ENCODE data around the gene PSORS1C1.

PSORS1C1 gene

GRCh38 chr6:31075528-31075927 is 39.1 kb upstream of the PSORS1C1 start:
- no peak overlapping the region for H3K4me3 ChIP-seq (ENCODE audit: low read depth, low read length)
- no peak for TF ChIP-seq CTCF (IDR thresholded peaks at IDR 0.05; ENCODE audit: low read depth, low read length, missing control alignments)
- in situ Hi-C loops (cut with HindIII; ENCODE audit: low sequenced_read_pairs) = no loop called here
- DNase-seq (ENCODE audit: low read depth) = no peak

- in situ Hi-C loops (cut with HindIII; ENCODE audit: low sequenced_read_pairs) = no loop called here
- no peak for DNase-seq (ENCODE audit: low read depth)
- no peak for TF ChIP-seq CTCF (IDR thresholded peaks at IDR 0.05; ENCODE audit: low read depth, low read length, missing control alignments)
- H3K4me3 ChIP-seq (ENCODE audit: low read depth, low read length) = no peak overlapping the region
Measured at GRCh38 chr6:31076611-31077010, 38.0 kb upstream of the PSORS1C1 start.

GRCh38 chr6:31079656-31080261 is 34.8 kb upstream of the PSORS1C1 start:
- no peak overlapping the region for H3K4me3 ChIP-seq (ENCODE audit: low read depth, low read length)
- peak; percentile 91 for TF ChIP-seq CTCF (IDR thresholded peaks at IDR 0.05; ENCODE audit: low read depth, low read length, missing control alignments)
- in situ Hi-C loops (cut with HindIII; ENCODE audit: low sequenced_read_pairs) = no loop called here
- DNase-seq (ENCODE audit: low read depth) = peak; percentile 49

GRCh38 chr6:31081872-31082271 is 32.7 kb upstream of the PSORS1C1 start:
- H3K4me3 ChIP-seq (ENCODE audit: low read depth, low read length) = no peak overlapping the region
- no peak for TF ChIP-seq CTCF (IDR thresholded peaks at IDR 0.05; ENCODE audit: low read depth, low read length, missing control alignments)
- in situ Hi-C loops (cut with HindIII; ENCODE audit: low sequenced_read_pairs) = no loop called here
- DNase-seq (ENCODE audit: low read depth) = no peak

- peak; percentile 9 for TF ChIP-seq CTCF (IDR thresholded peaks at IDR 0.05; ENCODE audit: low read depth, low read length, missing control alignments)
- DNase-seq (ENCODE audit: low read depth) = no peak
- H3K4me3 ChIP-seq (ENCODE audit: low read depth, low read length) = no peak overlapping the region
- in situ Hi-C loops (cut with HindIII; ENCODE audit: low sequenced_read_pairs) = no loop called here
Measured at GRCh38 chr6:31083742-31084354, 30.8 kb upstream of the PSORS1C1 start.

GRCh38 chr6:31086788-31087440 is 27.7 kb upstream of the PSORS1C1 start:
- no peak for TF ChIP-seq CTCF (IDR thresholded peaks at IDR 0.05; ENCODE audit: low read depth, low read length, missing control alignments)
- H3K4me3 ChIP-seq (ENCODE audit: low read depth, low read length) = no peak overlapping the region
- no peak for DNase-seq (ENCODE audit: low read depth)
- in situ Hi-C loops (cut with HindIII; ENCODE audit: low sequenced_read_pairs) = no loop called here

Data from astrocyte of the cerebellum (primary cell).